Measurements from ENCODE around the gene LHFPL4. TPM values are rescaled to one million over a fixed set of nuclear protein-coding genes. Genes with fewer than 3 reads are reported as not detected.

Gene LHFPL4
- total RNA-seq, 2 experiments from 2014 or later, result not detected

DNA sequence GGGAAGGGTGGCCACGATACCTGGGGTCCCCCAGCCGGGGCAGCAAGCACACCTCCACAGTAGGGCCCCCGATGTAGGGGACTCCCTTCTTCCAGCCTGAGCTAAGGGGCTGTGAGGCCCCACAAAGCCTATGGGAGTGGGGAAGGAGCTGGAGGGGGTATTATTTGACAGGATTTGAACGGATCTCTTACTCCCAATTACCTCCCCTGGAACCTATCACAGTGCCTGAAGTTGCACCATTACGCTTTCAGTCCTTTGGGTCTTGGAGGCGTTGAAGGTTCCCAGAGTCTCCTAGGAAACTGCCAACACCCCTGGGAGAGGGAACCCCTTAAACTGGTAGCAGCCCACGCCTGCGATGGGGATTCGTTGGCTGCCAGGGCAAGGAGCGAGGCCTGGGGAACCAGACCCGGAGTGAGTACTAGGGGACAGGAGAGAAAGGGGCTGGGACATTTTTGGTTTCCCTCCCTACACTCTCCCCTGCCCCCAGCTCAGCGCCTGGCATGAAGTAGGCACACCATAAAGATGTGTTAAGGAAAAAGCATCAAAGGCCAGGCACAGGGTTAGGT lies 409 bp upstream of the LHFPL4 start:
- Mint-ChIP-seq H3K4me3 (no peak overlapping the region), H3K27ac (no peak overlapping the region), H3K4me1 (ENCODE audit: low read depth) (peaks cover 5% of the 10 kb centered on the region), H3K9me3 (peaks cover 7% of the 10 kb centered on the region), H3K36me3 (ENCODE audit: low read depth) (peaks cover 2% of the 10 kb centered on the region), H3K27me3 (peaks cover 42% of the 10 kb centered on the region)
- DNase-seq (no peak), ATAC-seq (no peak)
- CTCF ChIA-PET, result no interaction called here
- POLR2A ChIA-PET, result no interaction called here
- TF ChIP-seq, protein P1, sequence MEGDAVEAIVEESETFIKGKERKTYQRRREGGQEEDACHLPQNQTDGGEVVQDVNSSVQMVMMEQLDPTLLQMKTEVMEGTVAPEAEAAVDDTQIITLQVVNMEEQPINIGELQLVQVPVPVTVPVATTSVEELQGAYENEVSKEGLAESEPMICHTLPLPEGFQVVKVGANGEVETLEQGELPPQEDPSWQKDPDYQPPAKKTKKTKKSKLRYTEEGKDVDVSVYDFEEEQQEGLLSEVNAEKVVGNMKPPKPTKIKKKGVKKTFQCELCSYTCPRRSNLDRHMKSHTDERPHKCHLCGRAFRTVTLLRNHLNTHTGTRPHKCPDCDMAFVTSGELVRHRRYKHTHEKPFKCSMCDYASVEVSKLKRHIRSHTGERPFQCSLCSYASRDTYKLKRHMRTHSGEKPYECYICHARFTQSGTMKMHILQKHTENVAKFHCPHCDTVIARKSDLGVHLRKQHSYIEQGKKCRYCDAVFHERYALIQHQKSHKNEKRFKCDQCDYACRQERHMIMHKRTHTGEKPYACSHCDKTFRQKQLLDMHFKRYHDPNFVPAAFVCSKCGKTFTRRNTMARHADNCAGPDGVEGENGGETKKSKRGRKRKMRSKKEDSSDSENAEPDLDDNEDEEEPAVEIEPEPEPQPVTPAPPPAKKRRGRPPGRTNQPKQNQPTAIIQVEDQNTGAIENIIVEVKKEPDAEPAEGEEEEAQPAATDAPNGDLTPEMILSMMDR (IDR thresholded peaks at IDR 0.05), result no peak
- intact Hi-C loops (cut with micrococcal nuclease), result no loop called here

DNA sequence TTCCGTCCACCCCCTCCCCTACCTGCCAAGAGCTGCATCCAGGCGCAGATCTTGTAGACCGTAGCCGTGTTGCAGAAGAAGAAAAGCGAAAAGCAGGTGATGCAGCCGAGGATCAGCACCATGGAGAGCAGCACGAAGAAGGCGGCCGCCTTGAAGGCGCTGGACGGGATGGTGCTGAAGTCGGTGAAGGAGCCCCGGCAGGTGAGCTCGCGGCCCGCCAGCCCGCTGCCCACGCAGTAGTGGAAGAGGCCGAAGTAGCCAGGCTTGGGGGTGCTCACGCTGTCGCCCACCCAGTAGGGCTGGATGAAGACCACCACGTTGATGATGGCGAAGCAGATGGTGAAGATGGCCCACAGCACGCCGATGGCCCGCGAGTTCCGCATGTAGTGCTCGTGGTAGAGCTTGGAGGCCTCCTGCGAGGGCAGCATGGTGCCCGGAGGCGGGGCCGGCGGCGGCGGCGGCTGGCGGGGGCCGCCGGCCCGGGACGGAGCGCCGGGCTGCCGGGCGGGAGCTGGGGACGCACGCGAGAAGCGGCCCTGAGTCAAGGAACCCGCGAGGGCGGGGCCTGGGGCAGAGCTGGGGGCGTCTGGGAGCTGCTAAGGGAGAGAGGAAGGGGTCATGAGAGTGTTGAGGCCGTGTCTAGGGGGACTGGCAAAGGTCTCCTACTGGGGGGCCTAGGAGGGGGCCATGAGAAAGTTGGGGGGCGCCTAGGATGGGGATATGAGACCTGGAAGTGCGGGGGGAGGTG lies 1.2 kb downstream of the LHFPL4 start:
- CTCF ChIA-PET, result no interaction called here

DNA sequence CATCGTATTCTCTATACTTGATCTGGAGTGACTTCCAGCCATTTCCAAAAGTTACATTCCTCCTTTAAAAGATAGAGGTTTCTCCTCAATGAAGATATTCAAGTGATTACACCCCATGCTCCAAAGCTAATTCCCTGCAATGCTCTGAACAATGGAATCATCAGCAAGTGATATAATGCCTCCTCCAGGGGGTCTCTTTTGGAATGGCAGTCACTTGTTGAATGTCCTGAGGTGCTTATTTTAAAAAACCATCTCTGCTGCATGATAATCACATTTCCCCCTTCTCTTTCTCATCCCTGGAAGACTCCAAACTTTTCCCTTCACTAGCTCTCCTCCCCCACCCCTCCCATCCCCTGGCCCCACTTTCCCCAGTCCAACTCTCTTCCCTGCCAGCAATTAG lies 2.6 kb downstream of the LHFPL4 start:
- H3K36me3 Mint-ChIP-seq (ENCODE audit: low read depth), result peaks cover 2% of the 10 kb centered on the region
- peaks cover 5% of the 10 kb centered on the region for H3K4me1 Mint-ChIP-seq (ENCODE audit: low read depth)
- DNase-seq, result no peak
- H3K27me3 Mint-ChIP-seq, result peaks cover 53% of the 10 kb centered on the region
- H3K27ac Mint-ChIP-seq, result no peak overlapping the region
- peaks cover 5% of the 10 kb centered on the region for H3K9me3 Mint-ChIP-seq
- ChIA-PET POLR2A (no interaction called here), CTCF (no interaction called here)
- TF ChIP-seq, protein P1 (IDR thresholded peaks at IDR 0.05), result no peak
- no peak for ATAC-seq
- intact Hi-C loops (cut with micrococcal nuclease), result no loop called here
- H3K4me3 Mint-ChIP-seq, result no peak overlapping the region

More for the DNA sequence above, 1.2 kb downstream of the LHFPL4 start:
- Mint-ChIP-seq H3K4me3 (no peak overlapping the region), H3K36me3 (ENCODE audit: low read depth) (peaks cover 2% of the 10 kb centered on the region), H3K27me3 (peaks cover 51% of the 10 kb centered on the region), H3K4me1 (ENCODE audit: low read depth) (peaks cover 5% of the 10 kb centered on the region), H3K27ac (no peak overlapping the region), H3K9me3 (peaks cover 5% of the 10 kb centered on the region)
- POLR2A ChIA-PET, result no interaction called here
- intact Hi-C loops (cut with micrococcal nuclease), result no loop called here
- DNase-seq (peak; percentile 65), ATAC-seq (peak; percentile 56)
- TF ChIP-seq, protein P1 (IDR thresholded peaks at IDR 0.05), result no peak

DNA sequence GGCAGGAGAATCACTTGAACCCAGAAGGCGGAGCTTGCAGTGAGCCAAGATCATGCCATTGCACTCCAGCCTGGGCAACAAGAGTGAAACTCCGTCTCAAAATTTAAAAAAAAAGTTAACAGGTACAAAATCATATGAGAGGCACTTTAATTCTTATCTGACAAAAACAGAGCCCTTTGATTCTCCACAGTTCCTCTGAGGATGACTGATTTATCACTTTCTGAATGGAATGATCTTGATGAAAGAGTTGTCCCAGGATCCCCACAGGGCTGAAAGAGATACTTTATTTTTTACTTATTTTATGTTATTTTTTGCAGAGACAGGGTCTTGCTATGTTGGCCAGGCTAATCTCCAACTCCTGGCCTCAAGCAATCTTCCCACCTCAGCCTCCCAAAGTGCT lies 4.0 kb downstream of the LHFPL4 start:
- Mint-ChIP-seq H3K36me3 (ENCODE audit: low read depth) (peaks cover 2% of the 10 kb centered on the region), H3K27ac (no peak overlapping the region), H3K27me3 (peaks cover 46% of the 10 kb centered on the region), H3K4me1 (ENCODE audit: low read depth) (peaks cover 5% of the 10 kb centered on the region), H3K9me3 (peaks cover 5% of the 10 kb centered on the region), H3K4me3 (no peak overlapping the region)
- ChIA-PET POLR2A (no interaction called here), CTCF (no interaction called here)
- TF ChIP-seq, protein P1 (IDR thresholded peaks at IDR 0.05), result no peak
- ATAC-seq (no peak), DNase-seq (no peak)
- intact Hi-C loops (cut with micrococcal nuclease), result no loop called here

DNA sequence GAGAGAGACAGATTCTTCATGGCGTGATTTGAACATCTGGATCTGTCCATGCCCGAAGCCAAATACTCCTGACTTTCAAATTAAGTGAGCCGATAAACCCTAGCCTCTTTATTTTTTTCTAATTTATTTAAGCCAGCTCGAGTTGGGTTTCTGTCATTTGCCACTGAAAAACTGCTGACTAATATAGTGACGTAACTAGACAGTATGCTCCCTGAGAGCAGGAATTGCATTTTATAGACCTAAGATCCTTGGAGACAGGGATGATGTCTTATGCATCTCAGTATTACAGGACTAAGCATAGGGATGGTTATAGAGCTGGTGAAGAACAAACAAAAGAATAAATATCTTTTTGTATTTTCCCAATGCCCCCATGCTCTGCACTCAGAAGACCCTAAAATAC lies 4.6 kb downstream of the LHFPL4 start:
- Mint-ChIP-seq H3K4me1 (ENCODE audit: low read depth) (peaks cover 5% of the 10 kb centered on the region), H3K9me3 (peaks cover 5% of the 10 kb centered on the region), H3K27ac (no peak overlapping the region), H3K4me3 (no peak overlapping the region), H3K27me3 (peaks cover 43% of the 10 kb centered on the region), H3K36me3 (ENCODE audit: low read depth) (peaks cover 2% of the 10 kb centered on the region)
- TF ChIP-seq, protein P1 (IDR thresholded peaks at IDR 0.05), result no peak
- intact Hi-C loops (cut with micrococcal nuclease), result no loop called here
- DNase-seq (no peak), ATAC-seq (no peak)
- POLR2A ChIA-PET, result no interaction called here
- CTCF ChIA-PET, result no interaction called here
